CD4-positive, alpha-beta T cell treated with Interferon gamma for 1 hour (primary cell): Measurements from ENCODE around the gene ITGB1.

Experiments
- DNase-seq: peaks from one replicate; pipeline ENCODE4 v3.0.0-alpha.2; 2020

ITGB1 gene

DNA sequence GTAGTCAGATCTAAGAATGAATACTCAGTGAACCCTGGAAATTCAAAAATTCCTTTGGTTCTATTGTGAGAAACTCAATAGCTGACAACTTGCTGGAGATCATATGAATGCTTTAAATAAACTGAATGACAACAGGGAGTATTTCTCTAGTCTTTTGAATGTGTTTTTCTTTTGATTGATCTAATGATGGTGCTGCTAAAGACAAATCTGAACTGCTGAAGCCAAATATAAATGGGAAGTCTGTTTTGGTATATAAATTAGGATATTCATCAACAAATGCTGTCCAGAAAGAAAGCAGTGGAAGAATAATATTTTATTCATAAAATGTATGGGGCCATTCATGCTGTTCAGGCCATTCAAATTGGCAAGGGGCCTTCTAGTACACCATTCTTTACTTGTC, 79.4 kb downstream of the ITGB1 start:
- no peak for DNase-seq

- DNase-seq: no peak
Observed at GRCh38 chr10:32877915-32878314, 80.1 kb downstream of the ITGB1 start.

DNA sequence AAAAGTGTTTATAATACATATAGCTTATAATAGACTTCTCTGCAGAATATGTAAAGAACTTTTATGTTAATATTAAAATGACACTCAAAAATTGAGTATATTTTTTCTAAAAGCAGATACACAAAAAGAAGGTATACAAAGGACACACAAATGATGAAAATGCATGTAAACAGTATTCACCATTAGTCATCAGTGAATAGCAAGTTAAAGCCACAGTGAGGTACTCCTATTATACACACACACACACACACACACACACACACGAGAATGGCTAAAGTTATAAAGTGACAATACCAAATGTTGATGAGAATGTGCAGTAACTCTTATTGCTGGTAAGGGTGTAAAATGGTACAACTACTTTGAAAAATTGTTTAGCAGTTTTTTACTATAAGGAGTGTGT, 92.9 kb downstream of the ITGB1 start:
- no peak for DNase-seq

DNA sequence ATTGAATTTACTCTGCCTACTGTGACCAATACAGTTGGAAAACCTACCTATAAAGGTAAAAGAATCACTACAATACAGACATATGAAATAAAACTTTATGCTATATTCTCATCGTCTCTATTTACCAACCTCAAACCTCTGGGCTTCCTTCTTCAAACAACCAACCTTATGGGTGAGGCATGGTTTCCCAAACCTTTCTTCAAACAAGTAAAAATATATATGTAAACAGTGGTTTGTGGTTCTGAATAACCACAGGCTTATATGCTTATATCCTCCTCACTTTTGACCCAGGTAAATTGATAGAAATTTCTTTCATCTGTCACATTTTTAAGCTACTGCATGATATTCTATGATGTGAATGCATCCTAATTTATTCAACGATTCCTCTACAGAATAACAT, 103.6 kb downstream of the ITGB1 start:
- DNase-seq: no peak

- no peak for DNase-seq
Observed at GRCh38 chr10:32851301-32851700, 106.7 kb downstream of the ITGB1 start.
